IMR-90 (cell line): ENCODE data around the gene SNX2. TPM values are rescaled to one million over a fixed set of nuclear protein-coding genes. Genes with fewer than 3 reads are reported as not detected.

Experiments
- ATAC-seq: fragments of 200-7000 bp; cut with Tn5 transposase; 2 replicates; pipeline ENCODE4 v1.9.1; 2020; ENCODE audit warnings: low read depth, mild to moderate bottlenecking, moderate library complexity
- BruUV-seq: library from RNA; stranded (reverse); fragments of 400-500 nt; replicated peaks from 2 replicates; lab custom pipeline; 2021; lab: Mats Ljungman, UMichigan
- CTCF ChIA-PET: fragments of 300-600 bp; formaldehyde crosslinking; extraction: SDS; loops from one replicate; lab custom pipeline; 2021; ENCODE audit warnings: antibody characterized with exemption; lab: Yijun Ruan, JAX
- POLR2A ChIA-PET: fragments of 300-600 bp; sonication (Branson Sonifier 250); formaldehyde crosslinking; loops from one replicate; lab custom pipeline; 2022; ENCODE audit warnings: antibody characterized with exemption; ENCODE audit not compliant: unreplicated experiment; lab: Charles Lee
- DNase-seq: peaks from one replicate; pipeline ENCODE4 v3.0.0; 2013
- H2AFZ ChIP-seq: replicated peaks from 2 replicates; pipeline ENCODE3; 2013; ENCODE audit warnings: low read length, mild to moderate bottlenecking; ENCODE audit not compliant: poor library complexity
- H2AK5ac ChIP-seq: 2 replicates; pipeline ENCODE4 v1.6.1; 2013; ENCODE audit warnings: low read depth, low read length, inconsistent platforms
- H2AK9ac ChIP-seq: replicated peaks from 2 replicates; pipeline ENCODE3; 2013; ENCODE audit warnings: mild to moderate bottlenecking, low read depth, low read length, moderate library complexity; ENCODE audit not compliant: poor library complexity
- H2BK120ac ChIP-seq: 2 replicates; pipeline ENCODE4 v1.6.1; 2013; ENCODE audit warnings: low read depth, low read length, inconsistent platforms
- H2BK15ac ChIP-seq: 3 replicates; pipeline ENCODE4 v1.6.1; 2013; ENCODE audit warnings: low read depth, low read length, inconsistent platforms
- H2BK20ac ChIP-seq: 2 replicates; pipeline ENCODE4 v1.6.1; 2013; ENCODE audit warnings: low read depth, mild to moderate bottlenecking, inconsistent platforms, low read length, moderate library complexity
- H2BK5ac ChIP-seq: 2 replicates; pipeline ENCODE4 v1.6.1; 2013; ENCODE audit warnings: mild to moderate bottlenecking, low read depth, low read length, inconsistent platforms; ENCODE audit not compliant: poor library complexity, severe bottlenecking
- H3K14ac ChIP-seq: replicated peaks from 2 replicates; pipeline ENCODE4 v1.6.1; 2013; ENCODE audit warnings: low read depth, low read length, inconsistent platforms
- H3K18ac ChIP-seq: 2 replicates; pipeline ENCODE4 v1.6.1; 2013; ENCODE audit warnings: low read depth, low read length, control low read depth
- H3K23ac ChIP-seq: 2 replicates; pipeline ENCODE4 v1.6.1; 2013; ENCODE audit warnings: low read depth, low read length, inconsistent platforms
- H3K27ac ChIP-seq: 2 replicates; pipeline ENCODE4 v1.5.1; 2013; ENCODE audit warnings: mild to moderate bottlenecking, control low read depth, low read length; ENCODE audit not compliant: insufficient read depth
- H3K27me3 ChIP-seq: 2 replicates; pipeline ENCODE4 v1.6.1; 2013; ENCODE audit warnings: low read length; ENCODE audit not compliant: control insufficient read depth, insufficient read depth
- H3K36me3 ChIP-seq: 2 replicates; pipeline ENCODE4 v1.6.1; 2013; ENCODE audit warnings: low read length, mixed read lengths; ENCODE audit not compliant: control insufficient read depth, insufficient read depth
- H3K4ac ChIP-seq: 2 replicates; pipeline ENCODE4 v1.6.1; 2013; ENCODE audit warnings: low read depth, low read length, inconsistent platforms
- H3K4me1 ChIP-seq: 2 replicates; pipeline ENCODE4 v1.6.1; 2013; ENCODE audit warnings: low read length, mixed read lengths; ENCODE audit not compliant: control insufficient read depth, insufficient read depth
- H3K4me2 ChIP-seq: 2 replicates; pipeline ENCODE4 v1.6.1; 2013; ENCODE audit warnings: low read depth, mild to moderate bottlenecking, control low read depth, low read length, moderate library complexity
- H3K4me3 ChIP-seq: 2 replicates; pipeline ENCODE4 v1.5.1; 2013; ENCODE audit warnings: low read depth, mild to moderate bottlenecking, control low read depth, low read length, moderate library complexity; ENCODE audit not compliant: insufficient read depth
- H3K56ac ChIP-seq: 2 replicates; pipeline ENCODE4 v1.6.1; 2013; ENCODE audit warnings: low read length, inconsistent platforms; ENCODE audit not compliant: insufficient read depth; ENCODE audit errors: extremely low read depth
- H3K79me1 ChIP-seq, 2 experiments: 2 replicates each; pipeline ENCODE4 v1.6.1; 2013; ENCODE audit warnings: low read length in 2 of 2, inconsistent platforms in 1 of 2, low read depth in 1 of 2
- H3K9ac ChIP-seq: 2 replicates; pipeline ENCODE4 v1.6.1; 2013; ENCODE audit warnings: low read depth, low read length, control low read depth
- H3K9me1 ChIP-seq: 2 replicates; pipeline ENCODE4 v1.6.1; 2013; ENCODE audit warnings: low read length, inconsistent platforms; ENCODE audit not compliant: insufficient read depth
- H3K9me3 ChIP-seq: 2 replicates; pipeline ENCODE4 v1.6.1; 2013; ENCODE audit warnings: low read length; ENCODE audit not compliant: control insufficient read depth, insufficient read depth
- H4K20me1 ChIP-seq: 2 replicates; pipeline ENCODE4 v1.6.1; 2013; ENCODE audit warnings: low read length, inconsistent platforms; ENCODE audit not compliant: insufficient read depth
- H4K5ac ChIP-seq: 2 replicates; pipeline ENCODE4 v1.6.1; 2013; ENCODE audit warnings: mild to moderate bottlenecking, low read depth, low read length, control low read depth
- H4K8ac ChIP-seq, 2 experiments: 2 replicates each; pipeline ENCODE4 v1.6.1; 2013; ENCODE audit warnings: low read depth in 2 of 2, low read length in 2 of 2, control low read depth in 1 of 2, inconsistent platforms in 1 of 2
- H4K91ac ChIP-seq: 2 replicates; pipeline ENCODE4 v1.6.1; 2013; ENCODE audit warnings: low read depth, low read length, inconsistent platforms; ENCODE audit not compliant: insufficient read depth
- BHLHE40 ChIP-seq: fragments of 150-350 bp; IDR thresholded peaks from 2 replicates; pipeline ENCODE4 v1.6.1; 2016; ENCODE audit warnings: mild to moderate bottlenecking, low read depth, low read length
- CEBPB ChIP-seq: IDR thresholded peaks from 2 replicates; pipeline ENCODE4 v1.6.1; 2012; ENCODE audit warnings: low read depth, low read length, improper control_type of control experiment
- CHD1 ChIP-seq: IDR thresholded peaks from 2 replicates; pipeline ENCODE4 v1.6.1; 2012; ENCODE audit warnings: low read depth, low read length, improper control_type of control experiment
- CTCF ChIP-seq: conservative IDR thresholded peaks from 2 replicates; pipeline ENCODE4 v1.5.1; 2012; ENCODE audit warnings: mild to moderate bottlenecking, low read depth, low read length, improper control_type of control experiment
- ELK1 ChIP-seq: fragments of 150-350 bp; IDR thresholded peaks from 2 replicates; pipeline ENCODE4 v1.6.1; 2016; ENCODE audit warnings: low read depth, mild to moderate bottlenecking, low read length, moderate library complexity, borderline replicate concordance
- FOS ChIP-seq: fragments of 150-350 bp; IDR thresholded peaks from 2 replicates; pipeline ENCODE4 v1.6.1; 2016; ENCODE audit warnings: low read depth, low read length
- MAFK ChIP-seq: IDR thresholded peaks from 2 replicates; pipeline ENCODE4 v1.6.1; 2012; ENCODE audit warnings: low read depth, low read length, improper control_type of control experiment
- MAZ ChIP-seq: IDR thresholded peaks from 2 replicates; pipeline ENCODE4 v1.6.1; 2012; ENCODE audit warnings: low read depth, mild to moderate bottlenecking, low read length, improper control_type of control experiment, moderate library complexity, borderline replicate concordance
- MXI1 ChIP-seq: IDR thresholded peaks from 2 replicates; pipeline ENCODE4 v1.6.1; 2012; ENCODE audit warnings: low read depth, mild to moderate bottlenecking, low read length, moderate library complexity, borderline replicate concordance
- NFE2L2 ChIP-seq: fragments of 150-350 bp; IDR thresholded peaks from 2 replicates; pipeline ENCODE4 v1.6.1; 2016; ENCODE audit warnings: low read depth, mild to moderate bottlenecking, low read length
- POLR2A ChIP-seq: IDR thresholded peaks from 2 replicates; pipeline ENCODE4 v1.6.1; 2012; ENCODE audit warnings: mild to moderate bottlenecking, low read depth, low read length
- RAD21 ChIP-seq: IDR thresholded peaks from 2 replicates; pipeline ENCODE4 v1.6.1; 2012; ENCODE audit warnings: low read length, improper control_type of control experiment
- RCOR1 ChIP-seq: IDR thresholded peaks from 2 replicates; pipeline ENCODE4 v1.6.1; 2012; ENCODE audit warnings: mild to moderate bottlenecking, low read length, improper control_type of control experiment; ENCODE audit not compliant: insufficient replicate concordance
- RFX5 ChIP-seq: IDR thresholded peaks from 2 replicates; pipeline ENCODE4 v1.8.0; 2012; ENCODE audit warnings: low read depth, mild to moderate bottlenecking, low read length, moderate library complexity
- SMC3 ChIP-seq: fragments of 150-350 bp; IDR thresholded peaks from 2 replicates; pipeline ENCODE4 v1.6.1; 2016; ENCODE audit warnings: low read depth, mild to moderate bottlenecking, antibody characterized with exemption, low read length, moderate library complexity
- USF2 ChIP-seq: fragments of 150-350 bp; IDR thresholded peaks from 2 replicates; pipeline ENCODE4 v1.6.1; 2017; ENCODE audit warnings: mild to moderate bottlenecking, antibody characterized with exemption, low read length, low read depth
- WGBS, 2 experiments: methylation state at CpG; one replicate each; pipeline versions ENCODE4 v1.1.5 to v1.1.7; 2013; ENCODE audit warnings: missing lambda C conversion rate in 2 of 2; ENCODE audit not compliant: insufficient read length in 1 of 2; ENCODE audit errors: extremely low coverage in 2 of 2; 5-methylcytosine and 5-hydroxymethylcytosine counted together
- dilution Hi-C: fragments of 300-500 bp; cut with HindIII; formaldehyde crosslinking; loops from one replicate; pipeline ENCODE4 v1.14.3; 2018; ENCODE audit warnings: low sequenced_read_pairs; ENCODE audit not compliant: unreplicated experiment
- in situ Hi-C: fragments of 300-500 bp; cut with MboI; formaldehyde crosslinking; loops from 3 replicates; pipeline ENCODE4 v1.14.3; 2019; ENCODE audit warnings: low sequenced_read_pairs, inconsistent platforms, mixed read lengths
- intact Hi-C: fragments of 100-400 bp; cut with micrococcal nuclease; formaldehyde crosslinking; loops from 2 replicates; pipeline ENCODE4 v1.10.0; 2022
- polyA plus RNA-seq, 3 experiments: library from polyadenylated mRNA; depleted of rRNA; stranded (reverse); fragments of >200 nt; gene quantifications; 2 replicates each; pipeline ENCODE4 v1.2.3, GENCODE V29; 2012; ENCODE audit warnings: low replicate concordance in 1 of 3
- total RNA-seq: library from RNA; depleted of rRNA; stranded (reverse); fragments of >200 nt; gene quantifications from 2 replicates; pipeline ENCODE4 v1.2.3, GENCODE V29; 2012

SNX2 gene
- total and polyA plus RNA-seq, 2 of the 4 experiments (the other 2 are of a cell fraction), result 26.3 to 52.9 TPM

GRCh38 chr5:122757285-122757684 lies 17.6 kb upstream of the SNX2 start:
- H3K18ac ChIP-seq, result no peak overlapping the region
- no peak overlapping the region for H2AFZ ChIP-seq
- H3K56ac ChIP-seq, result no peak overlapping the region
- H3K9ac ChIP-seq, result no peak overlapping the region
- no peak overlapping the region for H2AK9ac ChIP-seq
- no peak overlapping the region for H2BK20ac ChIP-seq
- in situ Hi-C loops (no loop called here), intact Hi-C loops (no loop called here), dilution Hi-C loops (no loop called here)
- ChIA-PET POLR2A (no interaction called here), CTCF (no interaction called here)
- no peak overlapping the region for H2BK120ac ChIP-seq
- H3K4me2 ChIP-seq, result no peak overlapping the region
- no peak overlapping the region for H3K4ac ChIP-seq
- no peak overlapping the region for H3K23ac ChIP-seq
- peaks cover 2% of the 10 kb centered on the region; the same call in 1 of the 2 replicates for H3K4me1 ChIP-seq
- no peaks in the 10 kb centered on the region for H3K9me3 ChIP-seq
- no peak overlapping the region for H3K27ac ChIP-seq
- ATAC-seq (no peak), DNase-seq (no peak)
- no peaks in the 10 kb centered on the region for H3K27me3 ChIP-seq
- H3K9me1 ChIP-seq, result no peaks in the 10 kb centered on the region
- no peak overlapping the region for H3K14ac ChIP-seq
- no peak overlapping the region for H4K5ac ChIP-seq
- no peaks in the 10 kb centered on the region for H4K20me1 ChIP-seq
- TF ChIP-seq CEBPB (no peak), MXI1 (no peak), BHLHE40 (no peak), RAD21 (no peak), RFX5 (no peak), ELK1 (no peak), CTCF (no peak), RCOR1 (no peak), NFE2L2 (no peak), SMC3 (no peak), MAZ (no peak), CHD1 (no peak), USF2 (no peak), FOS (no peak), MAFK (no peak), POLR2A (no peak)
- no TSS peak for BruUV-seq
- no peaks in the 10 kb centered on the region for H3K36me3 ChIP-seq
- H3K79me1 ChIP-seq, result no peaks in the 10 kb centered on the region
- no peak overlapping the region for H2BK15ac ChIP-seq
- H2AK5ac ChIP-seq, result no peak overlapping the region
- no peak overlapping the region for H4K91ac ChIP-seq
- no peak overlapping the region for H3K4me3 ChIP-seq
- WGBS, 2 experiments, result no CpG with 5 or more reads among the region's 4 CpGs
- H4K8ac ChIP-seq, result no peak overlapping the region
- no peak overlapping the region for H2BK5ac ChIP-seq
